K562 (cell line): Measurements from ENCODE around the gene RCN2. TPM values are rescaled to one million over a fixed set of nuclear protein-coding genes. Genes with fewer than 3 reads are reported as not detected.

ENCODE experiments used
- ATAC-seq: fragments of 200-7000 bp; cut with Tn5 transposase; 3 replicates; pipeline ENCODE4 v1.9.1; 2020; ENCODE audit warnings: moderate library complexity
- BruUV-seq: library from RNA; stranded (reverse); fragments of 400-500 nt; replicated peaks from 2 replicates; lab custom pipeline; 2021; lab: Mats Ljungman, UMichigan
- CTCF ChIA-PET: fragments of 300-600 bp; formaldehyde crosslinking; extraction: SDS; loops from one replicate; lab custom pipeline; 2021; ENCODE audit warnings: low intra/inter-chr PET ratio; lab: Yijun Ruan, JAX
- POLR2A ChIA-PET: fragments of 300-600, 350-650 bp; sonication (Branson Sonifier 250); formaldehyde crosslinking; extraction: SDS; loops from one replicate; lab custom pipeline; 2021; ENCODE audit warnings: antibody characterized with exemption, inconsistent platforms; lab: Yijun Ruan, JAX
- DNase-seq, 4 experiments: peaks; one replicate each; pipeline versions ENCODE4 v3.0.0 to v3.0.0-alpha.2; 2011 to 2018; ENCODE audit warnings: low spot score in 3 of 4, mixed read lengths in 3 of 4; ENCODE audit errors: extremely low read depth in 1 of 4
- FAIRE-seq: peaks from 2 replicates; lab custom pipeline; 2011; peaks lifted over from hg19 to GRCh38; lab: Jason Lieb, UNC
- H2AFZ ChIP-seq: 2 replicates; pipeline ENCODE4 v1.6.0; 2011; ENCODE audit warnings: low read depth, low read length, control low read depth, inconsistent platforms
- H3K27ac ChIP-seq: fragments of 200-600 bp; 3 replicates; pipeline ENCODE4 v1.8.0; 2011; ENCODE audit warnings: low read depth, mild to moderate bottlenecking, control low read depth, inconsistent platforms, low read length, moderate library complexity, mixed read lengths; ENCODE audit errors: extremely low read depth
- H3K27me3 ChIP-seq, 2 experiments: fragments of 300-600 bp in 1 of 2; 2 replicates in 1 of 2; 3 replicates in 1 of 2; pipeline versions ENCODE4 v1.6.0 to v1.8.0; 2011; ENCODE audit warnings: inconsistent platforms in 2 of 2, low read length in 2 of 2, mild to moderate bottlenecking in 1 of 2, mixed read lengths in 1 of 2, moderate library complexity in 1 of 2; ENCODE audit not compliant: control insufficient read depth in 2 of 2, insufficient read depth in 2 of 2
- H3K36me3 ChIP-seq: fragments of 300-600 bp; 3 replicates; pipeline ENCODE4 v1.8.0; 2011; ENCODE audit warnings: mild to moderate bottlenecking, low read length, inconsistent platforms; ENCODE audit not compliant: control insufficient read depth, insufficient read depth
- H3K4me1 ChIP-seq, 2 experiments: fragments of 200-600 bp in 1 of 2; replicated peaks in 1 of 2; 2 replicates in 1 of 2; 3 replicates in 1 of 2; pipeline versions ENCODE4 v1.5.1 to v1.8.0; 2011; ENCODE audit warnings: inconsistent platforms in 2 of 2, low read length in 2 of 2, mild to moderate bottlenecking in 1 of 2, mixed read lengths in 1 of 2, moderate library complexity in 1 of 2; ENCODE audit not compliant: control insufficient read depth in 2 of 2, insufficient read depth in 2 of 2
- H3K4me2 ChIP-seq: 2 replicates; pipeline ENCODE4 v1.6.1; 2011; ENCODE audit warnings: low read length, control low read depth, inconsistent platforms, mixed read lengths; ENCODE audit not compliant: insufficient read depth
- H3K4me3 ChIP-seq: fragments of 200-600 bp; sonication (generic), shearing (Covaris generic); 2 replicates; pipeline ENCODE4 v1.5.1; 2016; ENCODE audit warnings: control low read depth, inconsistent platforms
- H3K79me2 ChIP-seq: fragments of 200-600 bp; 3 replicates; pipeline ENCODE4 v1.8.0; 2011; ENCODE audit warnings: low read length, inconsistent platforms; ENCODE audit not compliant: control insufficient read depth, insufficient read depth
- H3K9ac ChIP-seq, 2 experiments: 2 replicates each; pipeline versions ENCODE4 v1.6.0 to v1.6.1; 2011; ENCODE audit warnings: low read depth in 2 of 2, low read length in 2 of 2, control low read depth in 1 of 2, inconsistent platforms in 1 of 2, mild to moderate bottlenecking in 1 of 2, mixed read lengths in 1 of 2; ENCODE audit not compliant: insufficient read depth in 1 of 2
- H3K9me1 ChIP-seq: one replicate; pipeline ENCODE4 v1.6.0; 2011; ENCODE audit warnings: inconsistent platforms, mild to moderate bottlenecking, low read length, moderate library complexity; ENCODE audit not compliant: control insufficient read depth, insufficient read depth
- H3K9me3 ChIP-seq: replicated peaks from 2 replicates; pipeline ENCODE4 v1.5.1; 2011; ENCODE audit warnings: low read depth, low read length, inconsistent platforms; ENCODE audit not compliant: control insufficient read depth, insufficient read depth
- H4K20me1 ChIP-seq: replicated peaks from 2 replicates; pipeline ENCODE4 v1.6.1; 2011; ENCODE audit warnings: low read length, inconsistent platforms, mixed read lengths; ENCODE audit not compliant: control insufficient read depth, insufficient read depth
- BMI1 ChIP-seq: fragments of 150-350 bp; IDR thresholded peaks from 2 replicates; pipeline ENCODE4 v1.6.1; 2014; ENCODE audit warnings: low read length
- CEBPB ChIP-seq: fragments of 450-650 bp; IDR thresholded peaks from 2 replicates; pipeline ENCODE4 v1.6.1; 2016; ENCODE audit warnings: missing genetic modification characterization, missing compliant biosample characterization
- CREB1 ChIP-seq, 2 experiments: sonication (generic) in 1 of 2; formaldehyde crosslinking in 1 of 2; IDR thresholded peaks; 2 replicates each; pipeline versions ENCODE4 v1.6.1 to v1.8.0; 2012 to 2022; ENCODE audit warnings: inconsistent platforms in 1 of 2, mild to moderate bottlenecking in 1 of 2, missing genetic modification reagents in 1 of 2, moderate library complexity in 1 of 2
- E2F3 ChIP-seq: fragments of 250-450 bp; sonication (Bioruptor Pico); IDR thresholded peaks from 2 replicates; pipeline ENCODE4 v1.4.0; 2020; ENCODE audit warnings: mild to moderate bottlenecking
- ELF1 ChIP-seq: fragments of 200-800 bp; sonication (Bioruptor generic); IDR thresholded peaks from 2 replicates; pipeline ENCODE4 v1.6.1; 2016; ENCODE audit warnings: missing genetic modification characterization, missing compliant biosample characterization
- FOXP1 ChIP-seq: sonication (generic); formaldehyde crosslinking; IDR thresholded peaks from 2 replicates; pipeline ENCODE4 v1.8.0; 2022; ENCODE audit warnings: mild to moderate bottlenecking, missing genetic modification reagents
- HDAC3 ChIP-seq: fragments of 450-650 bp; IDR thresholded peaks from 2 replicates; pipeline ENCODE4 v1.6.1; 2018; ENCODE audit warnings: borderline replicate concordance, mild to moderate bottlenecking, moderate library complexity; ENCODE audit not compliant: partially characterized antibody
- SMAD4 ChIP-seq: fragments of 250-450 bp; sonication (Bioruptor Pico); conservative IDR thresholded peaks from 2 replicates; pipeline ENCODE4 v1.8.0; 2021; ENCODE audit warnings: inconsistent platforms, mild to moderate bottlenecking, moderate library complexity
- SMARCC2 ChIP-seq: fragments of 450-650 bp; IDR thresholded peaks from 2 replicates; pipeline ENCODE4 v1.6.1; 2017; ENCODE audit warnings: antibody characterized with exemption, moderate library complexity, mild to moderate bottlenecking, low read depth
- SRSF7 ChIP-seq: fragments of 200-400 bp; formaldehyde crosslinking; optimal IDR thresholded peaks from 2 replicates; pipeline ENCODE3; 2017; ENCODE audit warnings: mild to moderate bottlenecking, low read depth, low read length
- TBP ChIP-seq: optimal IDR thresholded peaks from 2 replicates; pipeline ENCODE3; 2011; ENCODE audit warnings: low read depth, low read length, improper control_type of control experiment
- YBX1 ChIP-seq: fragments of 450-650 bp; IDR thresholded peaks from 2 replicates; pipeline ENCODE4 v1.7.1; 2016; ENCODE audit warnings: mild to moderate bottlenecking
- ZNF354B ChIP-seq: fragments of 250-450 bp; sonication (Bioruptor Pico); IDR thresholded peaks from 2 replicates; pipeline ENCODE4 v1.4.0; 2020
- ZNF77 ChIP-seq: fragments of 250-450 bp; sonication (Bioruptor Pico); IDR thresholded peaks from 2 replicates; pipeline ENCODE4 v1.5.0; 2020
- ZNF785 ChIP-seq: fragments of 250-450 bp; sonication (Bioruptor Pico); IDR thresholded peaks from 2 replicates; pipeline ENCODE4 v1.4.0; 2020; ENCODE audit warnings: mild to moderate bottlenecking
- ZNF79 ChIP-seq: fragments of 250-450 bp; sonication (Bioruptor Pico); IDR thresholded peaks from 2 replicates; pipeline ENCODE4 v1.4.0; 2020; ENCODE audit warnings: low read depth, mild to moderate bottlenecking, moderate library complexity
- ZSCAN32 ChIP-seq: fragments of 450-650 bp; formaldehyde crosslinking; IDR thresholded peaks from 2 replicates; pipeline ENCODE4 v1.4.0; 2020; ENCODE audit warnings: mild to moderate bottlenecking, moderate library complexity
- WGBS: fragments of 100-300 bp; shearing (Covaris generic); methylation state at CpG from one replicate; pipeline ENCODE4 v1.1.6; 2016; ENCODE audit warnings: low coverage, mixed read lengths; ENCODE audit not compliant: insufficient coverage; ENCODE audit errors: missing lambda C conversion rate; 5-methylcytosine and 5-hydroxymethylcytosine counted together
- in situ Hi-C: fragments of 300-500 bp; cut with MboI; formaldehyde crosslinking; loops from 4 replicates; pipeline ENCODE4 v1.15.0; 2018; ENCODE audit warnings: inconsistent platforms, mixed read lengths
- intact Hi-C: fragments of 100-400 bp; cut with micrococcal nuclease; formaldehyde crosslinking; loops from 2 replicates; pipeline ENCODE4 v1.14.2; 2022
- polyA plus RNA-seq, 8 experiments: library from polyadenylated mRNA; depleted of rRNA in 4 of 8; stranded (reverse) in 5 of 8; unstranded in 3 of 8; fragments of >200 nt; fragmentation: Nextera tagmentation in 2 of 8; fragmentation: Illumina TruSeq in 1 of 8; extraction: Ambion mirVana in 2 of 8; extraction: Trizol in 1 of 8; gene quantifications; 2 replicates each; pipeline versions ENCODE4 v1.2.1 to v1.2.3, GENCODE V29; 2011 to 2014; ENCODE audit warnings: inconsistent platforms in 1 of 8, missing spikeins in 1 of 8
- total RNA-seq, 7 experiments: library from RNA; depleted of rRNA in 6 of 7; stranded (reverse); fragments of >200 nt in 6 of 7; fragmentation: Illumina TruSeq in 2 of 7; extraction: Trizol in 2 of 7; gene quantifications; 2 replicates each; pipeline versions ENCODE4 v1.2.1 to v1.2.3, GENCODE V29; 2011 to 2021; ENCODE audit warnings: low replicate concordance in 1 of 7
- TF ChIP-seq, protein P1 (sequence below): fragments of 450-650 bp; IDR thresholded peaks from 2 replicates; pipeline ENCODE4 v1.6.1; 2017; ENCODE audit warnings: antibody characterized with exemption
- TF ChIP-seq, protein P2 (sequence below): fragments of 450-650 bp; IDR thresholded peaks from 2 replicates; pipeline ENCODE4 v1.6.1; 2016; ENCODE audit warnings: antibody characterized with exemption
- TF ChIP-seq, protein P3 (sequence below): IDR thresholded peaks from 2 replicates; pipeline ENCODE4 v1.6.1; 2011; ENCODE audit warnings: borderline replicate concordance, low read depth, mild to moderate bottlenecking, moderate library complexity, low read length; ENCODE audit not compliant: insufficient read depth, poor library complexity, severe bottlenecking

RCN2 gene
- total and polyA plus RNA-seq, 9 of the 15 experiments (the other 6 are each of a cell fraction or from before 2014, with no cell fraction given) = 20.9 to 63.6 (median 52.8) TPM

DNA sequence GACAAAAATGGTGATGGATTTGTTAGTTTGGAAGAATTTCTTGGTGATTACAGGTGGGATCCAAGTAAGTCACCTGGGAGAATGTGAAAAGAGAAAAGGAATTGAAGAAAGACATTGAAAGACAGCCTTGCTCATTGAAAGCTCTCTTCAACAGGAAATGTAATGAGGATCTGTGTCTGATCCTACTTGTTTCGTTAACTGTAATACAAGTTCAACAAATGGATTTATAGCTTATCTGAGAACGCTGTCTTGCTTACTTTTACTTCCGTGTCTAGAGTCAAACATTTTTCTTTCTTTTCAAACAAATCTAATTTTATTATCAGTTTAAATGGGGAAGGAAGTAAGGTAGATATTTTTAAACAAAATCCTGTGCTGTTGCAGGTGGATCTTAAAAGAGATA, 15.9 kb downstream of the RCN2 start:
- H3K9me1 ChIP-seq = no peaks in the 10 kb centered on the region
- in situ Hi-C loops = no loop called here
- WGBS = 74% methylated on average over 3 of the region's 3 CpGs
- no peak overlapping the region for H3K4me3 ChIP-seq
- no peaks in the 10 kb centered on the region; the same call in 1 of the 2 replicates for H4K20me1 ChIP-seq
- intact Hi-C loops = no loop called here
- no peaks in the 10 kb centered on the region for H3K4me1 ChIP-seq
- FAIRE-seq (no peak), DNase-seq (no peak), ATAC-seq (no peak)
- POLR2A ChIA-PET = interaction anchor here (1.1 to 1.4 kb wide), 3 partner anchors 9 to 16 kb away, joined by 3 to 6 read pairs (median 3); partner anchors contain the start of gene RCN2
- no peaks in the 10 kb centered on the region for H3K79me2 ChIP-seq
- H3K36me3 ChIP-seq = peaks cover 61% of the 10 kb centered on the region; the same call in 1 of the 3 replicates
- H3K9me3 ChIP-seq = no peaks in the 10 kb centered on the region
- H3K27me3 ChIP-seq = no peaks in the 10 kb centered on the region
- TF ChIP-seq FOXP1 (CRISPR knock-in tag) (no peak), SMARCC2 (no peak), E2F3 (no peak), SMAD4 (CRISPR knock-in tag) (no peak), TBP (no peak), HDAC3 (no peak), ELF1 (tag) (no peak), SRSF7 (no peak), ZNF77 (CRISPR knock-in tag) (no peak), ZNF79 (CRISPR knock-in tag) (no peak), BMI1 (no peak), YBX1 (no peak), ZNF354B (CRISPR knock-in tag) (no peak), ZSCAN32 (no peak), ZNF785 (no peak), CREB1 (IDR thresholded peaks at IDR 0.05) (no peak), CREB1 (CRISPR knock-in tag; IDR thresholded peaks at IDR 0.05) (no peak), CEBPB (tag) (no peak)
- TF ChIP-seq, protein P1, sequence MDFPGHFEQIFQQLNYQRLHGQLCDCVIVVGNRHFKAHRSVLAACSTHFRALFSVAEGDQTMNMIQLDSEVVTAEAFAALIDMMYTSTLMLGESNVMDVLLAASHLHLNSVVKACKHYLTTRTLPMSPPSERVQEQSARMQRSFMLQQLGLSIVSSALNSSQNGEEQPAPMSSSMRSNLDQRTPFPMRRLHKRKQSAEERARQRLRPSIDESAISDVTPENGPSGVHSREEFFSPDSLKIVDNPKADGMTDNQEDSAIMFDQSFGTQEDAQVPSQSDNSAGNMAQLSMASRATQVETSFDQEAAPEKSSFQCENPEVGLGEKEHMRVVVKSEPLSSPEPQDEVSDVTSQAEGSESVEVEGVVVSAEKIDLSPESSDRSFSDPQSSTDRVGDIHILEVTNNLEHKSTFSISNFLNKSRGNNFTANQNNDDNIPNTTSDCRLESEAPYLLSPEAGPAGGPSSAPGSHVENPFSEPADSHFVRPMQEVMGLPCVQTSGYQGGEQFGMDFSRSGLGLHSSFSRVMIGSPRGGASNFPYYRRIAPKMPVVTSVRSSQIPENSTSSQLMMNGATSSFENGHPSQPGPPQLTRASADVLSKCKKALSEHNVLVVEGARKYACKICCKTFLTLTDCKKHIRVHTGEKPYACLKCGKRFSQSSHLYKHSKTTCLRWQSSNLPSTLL = no peak
- TF ChIP-seq, protein P2, sequence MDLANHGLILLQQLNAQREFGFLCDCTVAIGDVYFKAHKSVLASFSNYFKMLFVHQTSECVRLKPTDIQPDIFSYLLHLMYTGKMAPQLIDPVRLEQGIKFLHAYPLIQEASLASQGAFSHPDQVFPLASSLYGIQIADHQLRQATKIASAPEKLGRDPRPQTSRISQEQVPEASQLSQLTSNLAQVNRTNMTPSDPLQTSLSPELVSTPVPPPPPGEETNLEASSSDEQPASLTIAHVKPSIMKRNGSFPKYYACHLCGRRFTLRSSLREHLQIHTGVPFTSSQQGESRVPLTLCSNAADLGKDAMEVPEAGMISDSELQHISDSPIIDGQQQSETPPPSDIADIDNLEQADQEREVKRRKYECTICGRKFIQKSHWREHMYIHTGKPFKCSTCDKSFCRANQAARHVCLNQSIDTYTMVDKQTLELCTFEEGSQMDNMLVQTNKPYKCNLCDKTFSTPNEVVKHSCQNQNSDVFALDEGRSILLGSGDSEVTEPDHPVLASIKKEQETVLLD = no peak
- TF ChIP-seq, protein P3, sequence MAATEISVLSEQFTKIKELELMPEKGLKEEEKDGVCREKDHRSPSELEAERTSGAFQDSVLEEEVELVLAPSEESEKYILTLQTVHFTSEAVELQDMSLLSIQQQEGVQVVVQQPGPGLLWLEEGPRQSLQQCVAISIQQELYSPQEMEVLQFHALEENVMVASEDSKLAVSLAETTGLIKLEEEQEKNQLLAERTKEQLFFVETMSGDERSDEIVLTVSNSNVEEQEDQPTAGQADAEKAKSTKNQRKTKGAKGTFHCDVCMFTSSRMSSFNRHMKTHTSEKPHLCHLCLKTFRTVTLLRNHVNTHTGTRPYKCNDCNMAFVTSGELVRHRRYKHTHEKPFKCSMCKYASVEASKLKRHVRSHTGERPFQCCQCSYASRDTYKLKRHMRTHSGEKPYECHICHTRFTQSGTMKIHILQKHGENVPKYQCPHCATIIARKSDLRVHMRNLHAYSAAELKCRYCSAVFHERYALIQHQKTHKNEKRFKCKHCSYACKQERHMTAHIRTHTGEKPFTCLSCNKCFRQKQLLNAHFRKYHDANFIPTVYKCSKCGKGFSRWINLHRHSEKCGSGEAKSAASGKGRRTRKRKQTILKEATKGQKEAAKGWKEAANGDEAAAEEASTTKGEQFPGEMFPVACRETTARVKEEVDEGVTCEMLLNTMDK = no peak
- no peak overlapping the region for H2AFZ ChIP-seq
- no peak overlapping the region for H3K9ac ChIP-seq
- H3K4me2 ChIP-seq = no peak overlapping the region
- no peak overlapping the region for H3K27ac ChIP-seq
- BruUV-seq = no TSS peak
- CTCF ChIA-PET = no interaction called here
